ENCODE measurements around the gene TNFSF4.

GRCh38 chr1:173239058-173239457 lies 31.9 kb upstream of the TNFSF4 start:
- TF ChIP-seq, protein P1, sequence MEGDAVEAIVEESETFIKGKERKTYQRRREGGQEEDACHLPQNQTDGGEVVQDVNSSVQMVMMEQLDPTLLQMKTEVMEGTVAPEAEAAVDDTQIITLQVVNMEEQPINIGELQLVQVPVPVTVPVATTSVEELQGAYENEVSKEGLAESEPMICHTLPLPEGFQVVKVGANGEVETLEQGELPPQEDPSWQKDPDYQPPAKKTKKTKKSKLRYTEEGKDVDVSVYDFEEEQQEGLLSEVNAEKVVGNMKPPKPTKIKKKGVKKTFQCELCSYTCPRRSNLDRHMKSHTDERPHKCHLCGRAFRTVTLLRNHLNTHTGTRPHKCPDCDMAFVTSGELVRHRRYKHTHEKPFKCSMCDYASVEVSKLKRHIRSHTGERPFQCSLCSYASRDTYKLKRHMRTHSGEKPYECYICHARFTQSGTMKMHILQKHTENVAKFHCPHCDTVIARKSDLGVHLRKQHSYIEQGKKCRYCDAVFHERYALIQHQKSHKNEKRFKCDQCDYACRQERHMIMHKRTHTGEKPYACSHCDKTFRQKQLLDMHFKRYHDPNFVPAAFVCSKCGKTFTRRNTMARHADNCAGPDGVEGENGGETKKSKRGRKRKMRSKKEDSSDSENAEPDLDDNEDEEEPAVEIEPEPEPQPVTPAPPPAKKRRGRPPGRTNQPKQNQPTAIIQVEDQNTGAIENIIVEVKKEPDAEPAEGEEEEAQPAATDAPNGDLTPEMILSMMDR (optimal IDR thresholded peaks at IDR 0.05 in 1 of 3, IDR thresholded peaks at IDR 0.05 in 1 of 3, conservative IDR thresholded peaks at IDR 0.05 in 1 of 3; ENCODE audit: extremely low read depth in 1 of 3, insufficient read depth in 2 of 3, low read length in 3 of 3) = no peak
- no peak for TF ChIP-seq EZH2 (IDR thresholded peaks at IDR 0.05; ENCODE audit: low read length)

Data from keratinocyte (primary cell).